HG02588 (cell line): ENCODE results near the gene LSAMP.

Experiments used
- ATAC-seq: cut with Tn5 transposase; IDR thresholded peaks from one replicate; pipeline ENCODE4 v1.9.1; 2021; ENCODE audit warnings: mild to moderate bottlenecking, moderate library complexity; ENCODE audit not compliant: unreplicated experiment

The LSAMP gene

DNA sequence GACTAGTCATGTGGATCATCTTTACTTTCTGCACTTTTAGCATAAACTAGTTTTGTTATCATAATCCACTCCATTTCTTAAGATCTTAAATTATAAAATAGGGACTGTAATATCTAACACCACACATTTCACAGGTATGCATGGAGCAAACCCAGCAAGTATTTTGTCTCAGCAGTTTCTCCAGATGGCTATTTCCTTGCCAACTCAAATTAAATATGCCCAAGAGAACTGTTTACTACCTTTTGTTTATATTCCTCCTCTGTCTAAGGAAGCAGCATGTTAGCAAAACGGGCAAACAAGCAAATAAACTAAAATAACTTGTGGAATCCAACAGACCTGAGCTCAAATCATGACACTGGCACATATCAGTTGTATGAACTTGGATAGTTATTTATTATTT, 379.8 kb downstream of the LSAMP start:
- ATAC-seq: no peak

DNA sequence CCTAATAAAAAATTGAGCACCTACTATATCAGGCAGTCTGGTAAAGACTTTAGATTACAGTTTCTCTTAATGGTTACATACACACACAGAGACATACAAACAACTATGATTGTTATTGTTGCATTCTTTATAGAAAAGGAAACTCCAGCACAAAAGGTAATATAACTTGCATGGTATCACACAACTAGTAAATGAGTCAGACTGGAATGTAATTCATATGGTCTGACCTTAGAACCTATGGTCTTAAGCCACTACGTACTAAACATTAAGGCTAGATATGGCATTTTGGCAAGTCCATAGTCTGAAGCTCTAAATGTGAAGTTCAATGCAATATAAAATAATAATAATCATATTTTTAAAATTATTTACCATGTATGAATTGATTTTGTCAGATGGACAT, 380.6 kb downstream of the LSAMP start:
- ATAC-seq: no peak

DNA sequence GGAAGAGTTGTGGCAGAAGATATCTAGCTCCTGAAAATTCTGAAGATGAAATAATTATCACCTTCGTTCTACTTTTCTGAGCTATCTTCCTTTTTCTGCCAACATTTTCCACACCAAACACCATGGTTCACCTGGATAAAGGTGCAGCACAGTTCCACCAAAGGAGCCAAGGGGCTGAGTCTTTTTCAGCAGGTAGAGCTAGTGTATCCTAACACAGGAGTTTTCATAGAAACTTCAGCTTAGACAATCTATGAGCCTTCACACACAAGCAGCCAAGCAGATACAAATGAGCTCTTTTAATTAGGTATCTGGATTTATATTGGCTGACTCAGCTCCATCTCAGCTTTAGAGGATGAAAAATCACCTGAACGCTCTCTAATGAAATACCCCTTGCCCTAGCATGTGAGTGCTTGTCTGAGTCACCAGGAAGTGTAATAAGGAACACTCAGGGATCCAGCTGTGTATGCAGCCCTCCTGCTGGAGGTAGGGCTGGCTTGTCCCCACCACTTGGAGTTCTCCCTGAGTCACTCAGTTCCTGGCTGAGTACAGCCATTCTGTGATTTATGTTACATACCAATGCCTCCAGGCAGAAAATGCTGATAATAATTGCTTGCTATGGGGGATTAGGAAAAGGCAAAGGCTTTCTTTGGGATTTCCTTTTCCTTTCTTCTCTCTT, 385.7 kb downstream of the LSAMP start:
- ATAC-seq: no peak

DNA sequence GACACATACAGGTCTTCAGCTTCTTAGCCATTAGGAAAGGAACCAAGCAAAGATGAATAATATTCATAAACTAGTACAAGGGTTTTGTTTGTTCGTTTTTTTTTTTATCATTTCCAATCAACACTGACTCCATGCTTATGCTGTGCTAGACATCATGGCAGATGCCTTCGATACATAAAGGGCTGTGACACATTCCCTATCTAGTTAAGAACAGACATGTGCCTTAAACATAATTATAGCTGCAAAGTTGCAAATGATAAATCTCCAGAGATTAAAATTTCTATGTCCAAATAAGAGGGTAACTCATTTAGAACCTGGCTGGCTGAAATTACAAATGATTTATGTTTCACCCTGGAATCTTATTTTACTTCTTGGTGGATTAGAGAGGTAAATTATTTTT, 386.4 kb downstream of the LSAMP start:
- ATAC-seq: no peak

DNA sequence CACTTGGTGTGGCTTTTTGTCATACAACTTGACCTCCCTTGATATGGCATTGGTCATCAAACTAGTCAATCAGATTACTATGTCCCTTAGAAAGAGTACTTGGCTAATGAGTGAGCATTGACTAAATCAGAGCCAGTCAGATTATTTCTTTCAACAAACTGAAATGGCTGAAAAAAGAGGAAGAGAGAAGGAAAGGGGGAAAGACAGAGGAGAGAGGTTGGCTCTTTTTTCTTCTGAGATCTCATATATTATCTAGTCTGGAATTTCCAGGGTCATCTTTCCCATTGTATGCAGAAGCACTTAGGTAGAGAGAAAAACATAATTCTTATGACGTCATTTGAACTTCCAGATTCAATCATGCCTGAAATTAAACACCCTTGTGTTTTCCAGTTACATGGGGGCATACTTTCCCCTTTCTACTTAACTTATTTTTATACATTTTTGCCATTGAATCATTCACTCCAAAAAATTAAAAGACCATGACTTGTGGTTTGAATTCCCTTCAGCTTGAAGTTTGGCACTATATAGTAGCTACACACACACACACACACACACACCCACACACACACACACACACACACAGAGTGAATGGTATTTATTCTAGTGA, 387.8 kb downstream of the LSAMP start:
- peak; percentile 41 for ATAC-seq

DNA sequence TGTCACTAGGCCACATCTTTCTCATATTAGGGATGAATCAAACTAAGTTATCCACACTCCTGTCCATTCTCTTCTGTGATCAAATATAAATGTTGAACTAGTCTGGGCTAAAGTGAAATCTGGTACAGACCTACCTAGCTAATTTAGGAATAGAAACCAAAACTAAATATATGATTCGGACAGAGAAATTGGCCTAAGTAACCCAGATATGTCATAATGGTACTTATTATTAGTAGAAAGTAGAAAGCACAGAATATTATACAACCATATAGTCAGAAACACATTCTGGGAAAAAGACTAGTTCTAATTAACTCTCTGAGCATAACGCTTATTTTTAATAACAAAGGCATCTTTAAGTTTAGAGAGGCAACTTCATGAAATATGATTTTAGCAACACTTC, 389.0 kb downstream of the LSAMP start:
- peak; percentile 84 for ATAC-seq

DNA sequence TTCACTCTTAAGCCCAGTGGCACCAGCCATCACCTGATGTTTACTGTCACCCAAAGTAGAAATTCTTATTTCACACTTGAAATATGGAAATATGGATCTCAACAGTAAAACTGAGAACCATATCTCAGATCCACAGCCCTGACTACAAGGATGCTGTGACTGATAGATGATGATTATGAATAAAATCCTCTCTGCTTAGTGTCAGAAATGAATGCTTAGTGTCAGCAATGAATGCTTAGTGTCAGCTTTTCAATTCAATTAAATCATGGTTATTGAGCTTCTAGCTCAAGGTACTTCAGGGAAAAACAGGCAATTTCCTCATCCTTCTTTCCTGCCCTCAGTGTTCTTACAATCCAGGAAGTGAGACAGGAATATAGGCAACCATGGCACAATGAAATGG, 392.3 kb downstream of the LSAMP start:
- ATAC-seq: no peak

DNA sequence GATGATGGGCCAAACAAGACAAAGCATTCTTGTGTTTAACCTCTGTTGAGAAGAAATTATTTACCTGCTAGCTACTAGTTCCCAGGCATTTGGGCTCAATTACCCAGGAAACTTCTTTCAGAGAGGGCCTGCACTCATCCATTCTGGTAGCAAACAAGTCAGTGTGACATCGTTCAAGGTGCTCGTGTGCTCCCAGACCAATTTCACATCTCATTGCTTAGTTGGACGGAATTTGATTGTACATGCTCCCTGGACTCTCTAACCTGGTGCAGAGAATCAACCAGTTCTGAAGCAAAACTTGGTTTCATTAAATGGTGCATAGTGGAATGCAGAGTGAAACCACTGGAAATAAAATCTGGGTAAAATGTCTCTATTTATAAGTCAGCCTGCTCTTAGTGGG, 392.7 kb downstream of the LSAMP start:
- no peak for ATAC-seq

DNA sequence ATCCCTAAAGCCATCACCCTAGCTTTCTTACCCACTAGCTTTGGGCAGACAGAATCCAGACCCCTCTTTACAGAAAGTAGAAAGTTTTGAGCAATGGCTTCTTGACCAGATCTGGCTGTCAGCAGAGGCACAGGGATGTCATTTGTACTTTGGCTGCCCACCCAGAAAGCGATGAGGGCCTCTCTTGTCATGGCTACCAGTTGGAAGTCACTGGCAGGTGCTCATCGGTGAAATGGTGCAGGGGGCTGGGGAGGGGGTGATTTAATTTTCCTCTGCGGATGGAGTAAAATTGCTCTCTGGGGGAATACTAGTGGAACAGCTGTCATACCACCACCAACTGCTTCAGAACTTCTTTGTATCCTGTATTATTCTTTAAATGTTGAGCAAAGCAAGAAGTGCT, 393.7 kb downstream of the LSAMP start:
- no peak for ATAC-seq

DNA sequence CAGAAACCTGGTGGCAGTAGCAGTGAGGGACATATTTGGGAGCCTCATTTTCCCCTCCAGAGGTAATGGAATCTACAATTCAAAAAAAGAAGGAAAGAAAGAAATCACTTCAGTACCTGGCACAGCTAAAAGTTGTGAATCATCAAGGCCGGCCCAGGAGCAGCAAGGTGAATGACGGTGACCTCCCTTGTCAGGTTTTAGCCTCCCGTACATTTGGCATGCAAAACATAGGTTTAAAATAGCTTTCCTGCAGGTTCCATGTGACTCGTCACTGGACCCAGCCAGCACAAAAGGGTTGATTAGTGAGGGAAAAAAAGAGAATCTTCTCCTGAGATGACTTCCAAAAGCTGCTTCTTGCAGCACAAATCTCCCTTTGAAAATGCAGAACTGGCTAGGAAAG, 394.2 kb downstream of the LSAMP start:
- ATAC-seq: peak; percentile 68

DNA sequence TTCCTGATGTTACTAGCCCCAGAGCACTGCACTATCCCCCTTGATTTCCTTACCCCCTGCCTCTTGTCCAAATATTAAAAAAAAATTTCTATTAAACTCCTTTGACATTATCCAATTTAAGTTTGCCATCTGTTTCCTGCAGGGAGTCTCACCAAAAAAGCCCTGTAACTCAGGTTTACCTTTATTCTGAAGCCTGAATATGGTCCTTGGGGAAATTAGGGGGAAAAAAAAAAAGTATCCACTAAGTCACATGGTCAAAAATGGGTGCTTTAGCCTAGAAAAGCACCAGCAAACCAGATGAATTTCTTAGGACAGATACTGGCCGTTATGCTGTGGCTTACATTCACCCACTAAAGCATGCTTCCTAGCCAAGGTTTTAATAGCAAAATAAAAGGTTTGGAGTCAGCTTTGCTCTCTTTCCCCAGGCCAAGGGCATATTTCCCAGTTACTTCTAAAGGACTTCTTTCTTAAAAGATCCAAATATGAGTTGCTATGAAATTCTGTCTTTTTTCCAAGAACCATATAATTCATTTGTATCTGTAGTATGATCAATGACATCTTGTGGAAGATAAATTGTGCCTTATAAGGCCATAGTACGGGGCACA, 394.9 kb downstream of the LSAMP start:
- ATAC-seq: no peak

DNA sequence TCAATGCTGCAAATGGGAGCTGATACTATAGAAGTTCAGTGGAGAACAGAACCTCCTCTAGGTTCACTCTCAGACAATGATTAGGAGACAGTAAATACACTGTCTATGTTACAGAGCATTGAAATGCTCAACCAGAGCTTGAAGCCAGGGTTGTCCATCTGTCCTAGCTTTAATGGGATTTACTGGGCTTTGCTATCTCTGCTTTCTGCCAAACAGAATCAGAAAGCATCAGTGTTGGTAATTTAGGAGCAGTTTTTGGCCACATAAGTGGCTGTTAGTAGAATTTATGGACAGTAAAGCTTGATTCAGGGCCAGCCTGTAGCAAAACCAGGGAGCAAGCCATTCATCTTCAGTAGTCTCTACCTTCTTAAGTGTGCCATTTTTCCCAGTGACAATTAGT, 396.3 kb downstream of the LSAMP start:
- no peak for ATAC-seq

DNA sequence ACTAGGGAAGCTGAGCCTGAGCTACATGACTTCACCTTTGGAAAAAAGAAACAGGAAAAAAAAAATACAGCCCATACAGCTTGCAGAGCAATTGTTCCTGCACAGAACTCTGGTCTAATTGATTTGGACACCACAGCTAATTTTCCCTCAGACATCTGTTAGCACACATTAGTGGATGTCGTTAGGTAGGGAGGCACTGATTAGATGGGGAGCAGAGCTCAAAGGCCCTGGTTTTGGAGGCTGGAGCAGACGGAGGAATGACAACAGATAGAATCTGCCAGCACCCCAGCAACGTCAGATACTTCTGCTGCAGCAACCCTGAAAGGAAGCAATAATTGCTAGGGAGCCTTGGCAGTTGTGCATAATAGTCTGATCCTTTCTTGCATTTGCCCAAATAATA, 398.9 kb downstream of the LSAMP start:
- ATAC-seq: no peak

DNA sequence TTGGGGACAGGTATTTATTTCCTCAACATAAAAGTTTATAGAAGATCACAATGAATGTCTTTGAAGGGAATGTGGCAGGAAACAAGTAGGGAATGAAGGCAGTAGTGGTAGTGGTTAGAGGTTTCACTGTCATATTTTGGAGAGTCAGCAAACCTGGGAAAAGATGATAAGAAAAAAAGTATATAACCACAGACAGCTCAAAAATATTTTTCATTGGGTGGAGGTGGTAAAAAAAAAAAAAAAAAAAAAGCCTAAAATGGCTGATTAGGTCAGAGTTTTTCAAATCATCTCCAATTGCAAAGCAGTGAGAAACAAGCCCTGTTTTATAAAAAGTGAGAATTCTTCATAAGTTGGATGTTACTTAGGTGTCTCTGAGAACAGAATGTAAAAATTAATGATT, 400.0 kb downstream of the LSAMP start:
- no peak for ATAC-seq

DNA sequence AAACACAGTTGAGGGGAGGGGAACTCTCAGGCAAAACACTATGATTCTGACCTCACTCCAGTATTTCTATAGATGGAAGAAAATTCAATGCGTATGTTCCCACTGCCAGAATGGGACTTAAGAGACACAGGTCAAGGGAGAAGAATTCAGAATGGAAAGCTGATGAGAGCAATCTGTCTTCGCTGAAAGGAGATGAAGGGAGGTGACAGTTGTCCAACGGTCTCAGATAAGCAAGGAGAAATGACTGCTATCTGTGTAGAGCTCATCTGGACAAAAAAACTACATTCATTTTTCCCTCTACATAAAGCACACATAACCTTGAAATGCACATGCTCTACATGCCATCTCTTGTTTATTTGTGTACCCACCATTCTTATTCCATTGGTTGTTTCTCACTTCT, 405.1 kb downstream of the LSAMP start:
- ATAC-seq: no peak

DNA sequence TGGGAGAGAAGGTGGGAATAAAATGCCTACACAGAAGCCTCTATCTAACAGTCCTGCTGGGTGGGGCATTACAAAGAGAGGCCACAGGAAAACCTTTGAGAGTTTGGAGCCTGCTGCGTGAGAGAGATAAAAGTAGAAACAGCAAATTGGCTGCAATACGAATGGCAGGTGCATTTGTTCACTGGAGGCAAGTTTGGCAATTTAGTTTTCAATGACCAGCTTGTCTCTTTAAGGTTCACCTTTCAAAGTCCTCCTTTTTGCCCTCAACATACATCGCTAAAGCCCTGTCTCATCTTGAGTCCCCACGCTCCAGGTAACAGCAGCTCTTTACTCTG, 405.7 kb downstream of the LSAMP start:
- no peak for ATAC-seq

DNA sequence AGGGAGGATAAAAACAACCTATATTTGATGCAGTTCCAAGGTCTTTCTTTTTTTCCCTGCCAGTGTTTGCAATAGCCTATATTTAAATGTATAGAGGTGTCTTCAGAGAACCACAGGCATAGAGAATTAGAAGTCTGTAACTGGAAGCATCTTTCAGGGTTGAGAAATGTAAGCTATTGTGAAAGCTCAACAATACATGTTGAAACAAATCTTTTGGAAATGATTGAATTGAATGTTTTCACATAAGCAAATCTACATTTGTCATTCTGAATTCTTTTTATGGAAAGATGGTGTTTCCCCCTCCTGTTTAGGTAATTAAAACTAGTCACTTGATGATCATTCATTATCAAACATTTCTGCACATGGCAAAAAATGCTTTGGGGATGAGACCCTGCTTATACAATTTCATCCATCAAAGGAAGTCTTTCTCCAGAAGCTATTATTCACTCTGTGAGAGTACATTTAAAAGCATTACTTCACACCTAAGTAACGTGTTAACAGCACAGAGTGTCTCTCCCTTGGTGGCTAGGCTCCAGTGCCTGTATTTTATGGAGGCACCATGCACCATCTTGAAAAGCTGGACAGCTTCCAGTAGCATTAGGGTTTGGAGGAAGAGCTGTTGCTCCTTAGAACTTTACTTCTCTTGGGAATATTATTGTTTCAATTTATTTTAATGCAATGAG, 406.2 kb downstream of the LSAMP start:
- ATAC-seq: no peak

DNA sequence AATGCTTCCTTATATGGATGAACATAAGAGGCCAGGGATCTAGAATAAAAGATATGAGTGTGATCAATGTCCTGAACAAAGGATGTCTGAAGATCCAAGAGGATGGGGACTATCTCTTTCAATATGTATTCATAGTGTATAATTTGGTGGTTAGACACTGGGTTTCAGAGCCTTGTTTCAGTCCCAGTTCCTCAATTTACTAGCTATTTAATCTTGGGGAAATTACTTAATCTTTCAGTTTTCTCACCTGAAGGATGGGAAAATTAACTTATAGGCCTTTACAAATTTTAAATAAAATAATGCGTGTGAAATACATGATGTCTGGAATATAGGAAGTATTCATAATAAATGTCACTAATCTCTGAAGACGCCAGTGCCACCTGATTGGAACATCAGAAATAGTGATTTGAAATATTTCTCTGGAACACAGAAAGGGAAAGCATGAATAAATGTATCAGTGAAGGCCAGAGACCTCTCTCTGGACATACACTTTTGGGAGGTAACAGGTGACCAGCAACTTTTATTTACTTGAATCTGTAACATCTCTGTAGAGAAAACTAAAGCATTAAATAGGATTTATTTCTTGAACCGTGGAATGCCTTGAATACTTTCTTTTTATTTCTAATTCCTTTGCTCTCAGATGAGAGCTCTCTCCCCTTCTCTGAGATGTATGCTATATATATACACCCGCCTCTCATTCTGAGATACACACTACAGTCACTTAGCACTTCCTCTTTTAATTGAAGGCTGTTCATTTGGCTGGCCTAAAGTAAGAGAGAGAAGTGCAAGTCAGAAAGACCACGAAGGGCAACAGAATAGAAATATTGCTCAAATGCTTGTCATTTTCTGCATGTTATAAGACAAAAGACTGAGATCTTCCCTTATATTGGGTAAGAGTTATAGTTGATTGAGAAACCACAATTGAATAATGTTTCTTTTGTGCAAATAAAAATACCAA, 407.1 kb downstream of the LSAMP start:
- ATAC-seq: peak; percentile 99

DNA sequence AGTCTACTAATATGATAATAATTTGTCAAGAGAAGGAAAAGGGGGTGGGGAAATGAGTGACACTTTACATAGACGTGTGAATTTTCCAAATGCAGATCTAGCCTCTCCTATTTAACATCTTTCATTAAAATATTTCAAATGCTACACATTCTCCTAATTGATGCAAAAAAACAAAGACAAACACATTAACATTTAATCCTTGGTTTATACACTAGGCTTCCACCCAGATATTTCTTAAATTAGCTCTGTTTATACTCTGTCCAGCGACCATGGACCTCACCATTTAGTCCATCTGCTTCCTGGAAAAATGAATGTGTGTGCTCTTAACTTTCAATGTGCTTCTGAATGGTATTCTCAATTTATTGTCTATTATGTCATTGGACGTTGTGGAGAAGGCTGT, 409.9 kb downstream of the LSAMP start:
- ATAC-seq: no peak

DNA sequence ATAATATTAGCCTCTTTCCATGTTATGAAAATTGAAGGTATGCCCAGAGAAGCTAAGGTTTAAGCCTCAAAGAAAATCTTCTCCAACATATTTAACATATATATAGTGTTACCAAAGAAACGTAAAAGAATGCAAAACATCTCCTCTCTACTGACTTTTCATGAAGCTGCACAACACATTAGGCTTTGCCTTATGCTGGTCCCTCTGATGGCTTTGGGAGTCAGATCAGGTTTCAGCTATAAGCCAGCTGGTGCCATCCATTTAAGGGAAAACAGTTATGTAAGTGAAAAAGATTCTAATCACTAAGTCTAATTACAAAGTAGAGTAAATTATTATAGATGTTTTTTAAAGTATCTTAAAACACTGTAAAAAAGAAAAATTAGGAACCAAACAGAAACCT, 410.5 kb downstream of the LSAMP start:
- ATAC-seq: no peak

DNA sequence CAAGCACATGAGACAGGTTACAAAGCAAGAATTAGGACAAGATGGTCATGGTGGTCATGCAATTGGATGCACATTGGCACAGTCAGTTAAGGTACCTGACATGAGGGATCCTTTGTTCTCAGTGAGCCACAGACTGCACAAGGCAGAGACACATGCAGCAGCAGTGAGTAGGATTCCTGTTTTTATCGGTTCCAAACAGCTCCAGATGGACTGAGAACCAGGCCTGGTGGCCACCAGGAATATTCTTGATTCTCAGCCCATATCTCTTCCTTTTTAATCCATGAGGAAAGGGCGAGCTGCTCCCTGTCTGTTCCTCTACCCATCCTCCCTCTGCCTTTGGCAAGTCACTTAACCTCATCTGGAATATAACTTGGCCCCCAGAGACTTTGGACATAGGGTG, 411.2 kb downstream of the LSAMP start:
- no peak for ATAC-seq
